Measurements from ENCODE around the gene KCNC4.
A peak's percentile ranks its signal among the peaks of the same experiment; 100 is the strongest.

KCNC4 gene

DNA sequence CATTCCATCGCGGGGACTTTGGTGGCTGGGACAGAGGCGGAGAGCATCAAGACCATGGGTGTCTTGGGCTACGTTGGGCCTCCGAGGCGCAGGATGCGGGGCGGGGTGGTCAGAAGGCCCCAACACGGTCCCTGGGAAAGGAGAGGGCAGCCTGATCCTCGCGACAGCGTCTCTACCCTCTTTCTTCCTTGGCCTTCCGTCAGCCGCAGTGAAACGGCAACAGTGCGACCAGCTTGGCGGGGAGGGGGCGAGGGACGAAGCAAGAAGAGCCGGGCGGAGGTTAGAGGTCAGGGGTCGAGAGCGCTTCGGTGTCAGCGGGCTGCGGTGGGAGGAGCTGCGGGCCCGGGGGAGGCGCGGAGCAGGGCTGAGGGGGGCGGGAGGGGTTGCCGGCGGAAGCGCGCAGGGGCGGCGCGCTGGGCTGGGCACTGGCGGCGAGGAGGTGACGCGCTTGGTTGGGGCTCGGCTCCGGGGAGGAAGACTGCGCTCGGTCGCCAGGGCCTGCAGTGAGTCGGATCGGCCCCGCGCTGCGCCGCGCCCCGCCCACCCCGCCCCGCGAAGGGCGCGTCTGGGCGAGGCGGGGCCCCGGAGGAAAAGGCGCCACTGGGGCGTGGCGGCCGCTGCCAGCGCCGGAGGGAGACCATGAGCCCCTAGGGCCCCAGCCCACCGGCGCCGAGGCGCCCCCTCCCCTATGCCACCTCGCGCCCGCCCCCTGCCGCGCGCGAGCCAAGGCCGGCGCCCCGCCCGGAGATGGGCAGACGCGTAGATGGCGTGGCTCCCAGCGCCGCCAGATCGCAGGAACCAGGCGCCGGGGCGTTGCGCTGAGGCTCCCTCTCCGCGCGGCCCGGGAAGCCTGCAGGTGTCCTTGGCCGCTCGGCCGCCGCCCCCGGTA, at the start of gene KCNC4:
KCNC4 (plus strand) TSS at position 600 of the 889 bp plus-strand sequence. CDS start 1,186 bp downstream, outside the sequence.
- DNase-seq = peak; percentile 90

DNA sequence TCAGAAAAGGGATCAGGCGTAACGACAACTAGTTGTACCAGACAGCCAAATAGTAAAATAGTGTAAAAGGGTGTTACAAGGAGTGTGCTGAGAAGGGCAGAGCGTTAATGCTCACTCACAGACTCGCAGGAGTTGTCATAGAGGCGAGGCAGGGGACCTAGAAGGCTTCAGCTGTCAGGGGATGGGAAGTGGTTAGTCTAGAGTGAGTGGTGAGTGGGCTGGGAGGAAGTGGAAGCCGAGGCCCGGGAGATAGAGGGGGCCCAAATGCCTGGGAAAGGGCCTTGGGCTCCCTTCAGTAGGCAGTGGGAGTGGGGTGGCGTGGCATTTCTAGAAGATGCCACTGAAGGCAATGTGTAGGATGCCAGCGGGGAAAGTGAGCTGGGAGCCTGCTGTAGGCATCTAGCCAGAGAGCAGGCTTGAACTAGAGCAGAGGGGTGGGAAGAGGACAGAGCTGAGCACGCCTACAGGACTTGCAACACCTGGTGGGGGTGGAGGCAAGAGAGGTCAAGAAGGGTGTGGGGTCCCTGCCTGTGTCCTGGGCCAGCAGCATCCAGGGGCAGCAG, 49.5 kb upstream of the KCNC4 start:
- DNase-seq = no peak

DNA sequence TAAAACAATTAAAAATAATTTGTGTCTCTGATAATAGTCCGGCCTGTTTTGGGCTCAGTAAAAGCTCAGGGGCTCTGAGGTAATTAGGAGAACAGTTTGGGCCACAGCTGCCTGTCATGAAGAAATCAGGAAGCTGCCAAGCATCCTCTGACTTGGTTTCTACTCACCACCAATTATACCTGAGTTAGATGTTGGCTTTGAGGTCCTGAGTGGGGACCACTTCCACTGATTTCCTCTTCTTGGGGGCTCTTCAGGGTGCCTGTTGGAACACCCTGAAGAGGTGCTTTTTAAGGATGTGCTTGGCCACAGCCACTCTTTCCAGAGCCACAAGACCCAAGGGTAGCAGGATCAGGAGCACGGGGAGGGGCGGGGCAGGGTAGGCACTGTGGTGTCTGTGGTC, 48.9 kb upstream of the KCNC4 start:
- no peak for DNase-seq

DNA sequence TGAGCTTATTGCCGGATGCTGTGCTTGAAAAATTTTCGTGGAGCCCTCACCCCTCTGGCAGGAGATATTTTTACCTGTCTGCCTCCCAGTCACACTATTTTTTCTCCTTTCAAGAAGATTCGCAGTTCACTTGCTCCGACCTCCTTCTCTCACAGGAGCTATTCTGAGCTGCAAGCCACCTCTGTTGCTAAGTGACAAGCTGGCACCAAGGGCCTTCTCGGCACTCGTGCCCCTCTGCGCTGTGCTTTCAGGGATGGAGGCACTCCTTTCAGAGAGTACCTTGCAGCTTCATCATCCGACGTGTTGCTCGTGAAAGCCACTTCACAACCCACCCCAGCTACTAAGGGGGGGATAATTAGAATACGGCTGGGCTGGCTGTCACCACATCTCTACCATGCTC, 48.3 kb upstream of the KCNC4 start:
- no peak for DNase-seq

GRCh38 chr1:110163591-110163990, 46.5 kb upstream of the KCNC4 start:
- no peak for DNase-seq

DNA sequence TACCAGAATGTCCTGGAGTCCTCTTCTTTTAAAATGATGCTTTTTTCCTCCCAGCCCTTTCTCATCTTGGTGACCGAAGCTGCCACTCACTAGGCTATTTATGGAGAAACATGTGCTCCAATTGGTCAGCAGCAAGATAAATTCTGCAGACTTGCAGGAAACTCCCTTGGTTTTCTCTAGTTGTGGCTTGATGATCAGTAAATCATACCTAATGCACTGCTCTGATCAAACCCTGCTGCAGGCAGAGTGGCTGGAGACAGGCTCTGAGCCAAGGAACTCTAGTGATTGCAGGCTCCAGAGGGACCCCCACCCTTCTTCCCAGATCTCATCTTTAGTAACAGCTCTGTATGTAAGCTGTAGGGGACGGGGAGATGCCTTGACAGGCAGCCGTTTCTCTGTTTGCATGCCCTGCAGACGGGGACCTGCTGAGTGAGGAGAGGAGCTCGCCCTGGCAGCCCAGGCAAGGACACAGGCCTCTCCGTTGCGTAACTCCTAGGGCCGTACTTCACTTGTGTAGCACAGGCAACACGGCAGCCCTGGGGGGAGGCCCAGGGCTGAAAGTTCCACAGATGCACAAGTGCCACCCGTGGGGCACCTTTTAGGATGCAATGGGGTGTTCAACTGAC, 45.3 kb upstream of the KCNC4 start:
- DNase-seq = no peak

GRCh38 chr1:110165761-110166231, 44.3 kb upstream of the KCNC4 start:
- DNase-seq = no peak

DNA sequence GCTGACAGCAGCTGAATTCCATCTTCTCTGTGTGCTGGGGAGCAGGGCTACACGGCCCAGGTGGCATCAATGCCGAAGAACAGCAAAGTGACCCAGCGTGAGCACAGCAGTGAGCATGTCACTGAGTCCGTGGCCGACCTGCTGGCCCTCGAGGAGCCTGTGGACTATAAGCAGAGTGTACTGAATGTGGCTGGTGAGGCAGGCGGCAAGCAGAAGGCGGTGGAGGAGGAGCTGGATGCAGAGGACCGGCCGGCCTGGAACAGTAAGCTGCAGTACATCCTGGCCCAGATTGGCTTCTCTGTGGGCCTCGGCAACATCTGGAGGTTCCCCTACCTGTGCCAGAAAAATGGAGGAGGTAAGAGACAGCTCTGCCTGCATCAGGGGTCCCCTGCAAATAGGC, 43.3 kb upstream of the KCNC4 start:
- DNase-seq = no peak

GRCh38 chr1:110170766-110171733, 39.1 kb upstream of the KCNC4 start:
- no peak for DNase-seq

GRCh38 chr1:110172001-110172400, 38.1 kb upstream of the KCNC4 start:
- DNase-seq = no peak

- no peak for DNase-seq
Observed at GRCh38 chr1:110173466-110174105, 36.5 kb upstream of the KCNC4 start.

DNA sequence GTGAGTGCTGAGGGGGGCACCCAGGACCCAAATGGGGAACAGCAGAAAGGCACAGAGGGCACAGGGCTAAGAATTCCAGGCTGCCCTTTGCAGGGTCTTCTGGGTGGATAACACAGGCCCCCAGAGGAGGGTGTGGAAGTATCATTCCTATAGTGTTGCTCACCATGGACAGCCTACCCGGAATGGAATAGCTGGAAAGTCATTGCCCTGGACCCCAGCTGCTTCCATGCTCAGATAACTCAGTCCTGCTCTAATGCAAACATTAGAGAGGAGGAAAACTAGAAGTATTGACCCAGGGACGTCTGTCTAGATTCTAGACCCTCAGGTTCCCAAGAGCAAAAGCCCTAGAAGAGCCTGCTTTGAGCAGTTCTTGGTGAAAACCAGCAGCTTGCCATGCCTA, 35.2 kb upstream of the KCNC4 start:
- no peak for DNase-seq

GRCh38 chr1:110176299-110176956, 33.7 kb upstream of the KCNC4 start:
- DNase-seq = no peak

- DNase-seq = no peak
Observed at GRCh38 chr1:110177775-110178174, 32.3 kb upstream of the KCNC4 start.

DNA sequence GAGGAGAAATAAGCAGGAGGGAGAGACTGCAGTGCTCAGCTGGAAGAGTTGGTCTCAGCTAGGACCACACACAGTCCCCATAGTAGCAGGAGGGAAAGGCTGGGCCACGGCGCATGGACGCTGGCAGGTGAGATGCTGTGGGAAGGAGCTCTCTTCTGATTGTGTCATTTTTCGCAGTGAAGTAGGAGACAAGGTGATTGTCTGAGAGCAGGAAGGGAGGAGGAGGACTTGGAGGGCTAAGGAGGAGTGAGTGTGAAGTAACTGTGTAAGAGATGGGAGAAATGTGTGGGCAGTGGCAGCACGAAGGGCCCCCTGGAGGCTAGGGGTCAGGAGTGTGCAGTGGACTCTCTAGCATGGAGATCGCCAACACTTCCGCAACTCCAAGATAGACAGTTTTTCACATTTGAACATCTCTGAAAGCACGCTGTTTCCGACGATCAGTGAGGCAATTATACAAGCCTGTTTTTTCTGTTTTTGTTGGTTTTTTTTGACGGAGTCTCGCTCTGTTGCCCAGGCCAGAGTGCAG, 26.4 kb upstream of the KCNC4 start:
- DNase-seq = no peak

- DNase-seq = no peak
Observed at GRCh38 chr1:110184446-110184845, 25.7 kb upstream of the KCNC4 start.

- no peak for DNase-seq
Observed at GRCh38 chr1:110185181-110185580, 24.9 kb upstream of the KCNC4 start.

- DNase-seq = no peak
Observed at GRCh38 chr1:110186558-110186957, 23.6 kb upstream of the KCNC4 start.

- no peak for DNase-seq
Observed at GRCh38 chr1:110187139-110187890, 22.8 kb upstream of the KCNC4 start.

- DNase-seq = no peak
Observed at GRCh38 chr1:110188035-110188618, 22.0 kb upstream of the KCNC4 start.

Data from activated naive CD4-positive, alpha-beta T cell treated with anti-CD3 and anti-CD28 coated beads, Interleukin-2, amount 50 U/mL, for 16 hours (primary cell).